HG02981 (cell line): ENCODE results near the gene SPINT1.
"Not testable (repeated sequence)": the region's sequence is repeated elsewhere in the genome, so short reads cannot be mapped to it uniquely, and the experiment has no call there.

Source experiments
- ATAC-seq: cut with Tn5 transposase; IDR thresholded peaks from one replicate; pipeline ENCODE4 v1.9.1; 2021; ENCODE audit warnings: mild to moderate bottlenecking, moderate library complexity; ENCODE audit not compliant: unreplicated experiment

SPINT1 gene

GRCh38 chr15:40857601-40858341 is 13.9 kb downstream of the SPINT1 start:
- ATAC-seq, result peak; percentile 61

- ATAC-seq, result no peak
Measured at GRCh38 chr15:40858706-40859105, 14.9 kb downstream of the SPINT1 start.

GRCh38 chr15:40859206-40859851 is 15.5 kb downstream of the SPINT1 start:
- ATAC-seq, result no peak

DNA sequence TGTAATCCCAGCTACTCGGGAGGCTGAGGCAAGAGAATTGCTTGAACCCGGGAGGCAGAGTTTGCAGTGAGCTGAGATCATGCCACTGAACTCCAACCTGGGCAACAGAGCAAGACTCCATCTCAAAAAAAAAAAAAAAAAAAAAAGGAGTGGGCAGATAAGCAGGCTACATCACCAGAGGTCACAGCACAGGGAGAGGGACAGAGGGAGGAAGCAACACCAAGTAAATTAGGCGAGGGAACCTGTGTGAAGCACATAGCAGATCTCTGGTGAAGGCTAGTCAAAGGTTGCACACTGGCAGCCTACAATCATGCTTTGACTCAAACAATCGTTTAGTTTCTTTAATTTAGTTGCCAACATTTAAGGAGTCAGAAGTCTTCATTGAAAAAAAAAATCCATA is 17.3 kb downstream of the SPINT1 start:
- ATAC-seq, result not testable (repeated sequence)

- no peak for ATAC-seq
Measured at GRCh38 chr15:40863660-40864270, 19.9 kb downstream of the SPINT1 start.

- ATAC-seq, result no peak
Measured at GRCh38 chr15:40867199-40867598, 23.4 kb downstream of the SPINT1 start.

- ATAC-seq, result no peak
Measured at GRCh38 chr15:40869686-40870085, 25.8 kb downstream of the SPINT1 start.

DNA sequence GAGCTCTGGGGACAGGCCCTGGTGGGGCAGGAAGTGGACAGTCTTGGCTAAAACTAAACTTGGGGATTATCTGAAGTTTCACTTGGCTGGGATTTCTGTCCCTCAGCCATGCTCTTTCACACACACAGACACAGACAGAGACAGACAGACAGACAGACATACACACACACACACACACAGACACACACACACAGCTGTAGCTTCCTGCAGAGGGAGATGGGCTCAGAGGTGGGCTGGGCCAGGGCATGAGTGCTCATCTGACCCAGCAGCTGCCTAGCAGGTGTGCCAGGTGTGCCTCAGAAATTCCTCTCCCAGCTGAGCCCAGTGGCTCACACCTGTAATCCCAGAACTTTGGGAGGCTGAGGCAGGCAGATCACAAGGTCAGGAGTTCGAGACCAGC is 26.9 kb downstream of the SPINT1 start:
- ATAC-seq, result no peak

DNA sequence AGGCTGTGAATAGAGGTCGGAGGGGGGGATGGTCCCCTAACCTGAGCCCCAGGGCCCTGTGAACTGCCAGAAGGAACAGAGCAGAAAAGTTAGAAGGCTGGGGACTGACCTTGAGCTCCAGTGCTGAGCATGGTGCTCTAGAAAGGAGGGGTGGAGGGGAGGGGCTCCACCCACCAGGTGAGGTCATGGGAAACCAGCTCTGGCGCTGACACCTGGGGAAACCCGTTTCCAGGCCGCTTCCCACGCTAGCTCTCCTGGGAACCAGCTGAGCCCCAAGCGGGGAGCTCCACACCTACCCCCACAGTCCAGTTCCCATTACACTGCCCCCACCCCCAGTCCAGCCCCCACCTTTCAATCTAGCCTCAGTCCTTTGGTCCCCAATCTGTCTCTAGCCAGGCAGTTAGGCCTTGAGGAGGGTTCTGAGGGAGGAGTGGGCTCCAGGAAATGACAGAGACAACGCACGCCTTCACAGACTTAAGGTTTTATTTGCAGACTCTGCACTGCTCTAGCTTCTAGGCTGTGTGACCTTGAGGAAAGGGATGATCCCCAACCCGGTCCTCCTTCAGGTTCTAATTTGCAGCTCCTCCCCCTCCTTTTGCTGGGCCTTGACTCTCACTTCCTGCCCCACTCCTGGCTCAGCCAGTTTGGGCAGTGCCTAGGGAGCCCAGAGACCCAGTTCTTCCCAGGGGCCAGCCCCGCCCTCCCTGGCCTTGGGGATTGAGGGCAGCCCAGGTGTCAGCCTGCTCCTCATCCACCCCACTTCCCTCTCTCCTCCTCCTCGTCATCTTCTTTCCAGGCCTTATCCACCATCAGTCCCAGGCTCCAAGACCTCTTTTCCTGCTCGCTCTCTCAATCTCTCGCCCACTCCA is 28.1 kb downstream of the SPINT1 start:
- no peak for ATAC-seq

DNA sequence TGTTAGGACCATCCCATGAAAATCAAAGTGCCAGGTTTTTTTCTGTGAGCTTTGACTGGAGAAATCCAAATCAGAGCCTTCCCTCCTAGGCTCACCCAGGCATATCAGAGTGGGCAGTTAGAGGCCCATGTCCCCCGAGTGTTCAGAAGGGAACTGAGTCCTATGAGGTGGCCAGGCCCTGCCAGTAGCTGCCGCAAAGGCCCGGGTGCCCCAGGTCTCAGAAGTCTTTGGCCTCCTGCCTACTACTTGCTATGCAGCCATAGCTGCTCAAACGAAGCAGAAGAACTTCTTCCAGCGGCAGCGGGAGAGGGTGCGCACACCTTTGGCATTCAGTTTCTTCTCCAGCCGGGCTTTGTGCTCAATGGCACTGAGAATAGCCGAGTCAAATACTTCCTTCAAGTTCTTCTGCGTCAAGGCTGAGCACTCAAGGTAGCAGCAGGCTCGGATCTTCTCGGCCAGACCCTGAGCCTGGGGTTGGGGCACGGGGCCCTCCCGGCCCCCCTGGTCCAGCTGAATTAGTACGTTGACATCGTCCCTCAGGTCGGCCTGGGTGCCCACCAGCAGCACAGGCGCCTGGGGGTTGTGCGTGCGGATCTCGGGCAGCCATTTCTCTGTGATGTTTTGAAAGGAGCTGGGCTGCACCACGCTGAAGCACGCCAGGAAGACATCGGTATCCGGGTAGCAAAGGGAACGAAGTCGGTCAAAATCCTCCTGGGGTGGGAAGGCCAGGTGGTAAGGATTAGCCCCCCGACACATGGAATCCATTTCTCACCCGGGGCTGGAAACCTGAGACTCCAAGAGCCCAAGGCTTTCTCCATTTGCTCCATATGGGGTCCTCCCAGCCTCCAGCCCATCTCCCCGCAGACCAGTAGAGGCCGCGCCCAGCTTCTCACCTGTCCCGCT is 29.2 kb downstream of the SPINT1 start:
- no peak for ATAC-seq

- peak; percentile 57 for ATAC-seq
Measured at GRCh38 chr15:40873694-40874561, 30.1 kb downstream of the SPINT1 start, which contains the start of gene RHOV. Gene RHOV, minus strand, starts transcription at chr15:40874234. Its CDS starts 95 bp downstream, at chr15:40874139.

GRCh38 chr15:40875991-40876730 is 32.3 kb downstream of the SPINT1 start:
- ATAC-seq, result no peak

- ATAC-seq, result no peak
Measured at GRCh38 chr15:40877694-40878093, 33.8 kb downstream of the SPINT1 start.

- no peak for ATAC-seq
Measured at GRCh38 chr15:40878785-40879184, 34.9 kb downstream of the SPINT1 start.

- no peak for ATAC-seq
Measured at GRCh38 chr15:40879609-40880008, 35.8 kb downstream of the SPINT1 start.

- no peak for ATAC-seq
Measured at GRCh38 chr15:40881351-40881750, 37.5 kb downstream of the SPINT1 start.

- ATAC-seq, result no peak
Measured at GRCh38 chr15:40886586-40886985, 42.7 kb downstream of the SPINT1 start.

DNA sequence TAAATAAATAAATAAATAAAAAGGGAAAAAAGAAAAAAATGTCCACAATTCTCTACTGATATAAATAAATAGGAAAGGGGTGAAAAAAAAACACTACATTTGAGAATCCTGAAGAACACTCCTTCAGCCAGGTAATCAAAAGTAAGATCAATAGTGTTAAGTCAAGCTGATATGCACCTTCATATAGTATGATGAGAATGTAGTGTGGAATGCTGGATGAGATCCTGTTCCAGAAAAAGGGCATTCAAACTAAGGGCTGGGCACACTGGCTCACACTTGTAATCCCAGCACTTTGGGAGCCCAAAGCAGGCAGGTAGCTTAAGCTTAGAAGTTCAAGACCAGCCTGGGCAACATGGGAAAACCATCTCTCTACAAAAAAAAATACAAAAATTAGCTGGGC is 45.3 kb downstream of the SPINT1 start:
- no peak for ATAC-seq
